ENCODE results near the gene RRP1B.
"Not testable (repeated sequence)": the region's sequence is repeated elsewhere in the genome, so short reads cannot be mapped to it uniquely, and the experiment has no call there.

Gene RRP1B

GRCh38 chr21:43667191-43667904 lies 8.0 kb downstream of the RRP1B start:
- peak; percentile 29 for DNase-seq (ENCODE audit: low spot score)

DNA sequence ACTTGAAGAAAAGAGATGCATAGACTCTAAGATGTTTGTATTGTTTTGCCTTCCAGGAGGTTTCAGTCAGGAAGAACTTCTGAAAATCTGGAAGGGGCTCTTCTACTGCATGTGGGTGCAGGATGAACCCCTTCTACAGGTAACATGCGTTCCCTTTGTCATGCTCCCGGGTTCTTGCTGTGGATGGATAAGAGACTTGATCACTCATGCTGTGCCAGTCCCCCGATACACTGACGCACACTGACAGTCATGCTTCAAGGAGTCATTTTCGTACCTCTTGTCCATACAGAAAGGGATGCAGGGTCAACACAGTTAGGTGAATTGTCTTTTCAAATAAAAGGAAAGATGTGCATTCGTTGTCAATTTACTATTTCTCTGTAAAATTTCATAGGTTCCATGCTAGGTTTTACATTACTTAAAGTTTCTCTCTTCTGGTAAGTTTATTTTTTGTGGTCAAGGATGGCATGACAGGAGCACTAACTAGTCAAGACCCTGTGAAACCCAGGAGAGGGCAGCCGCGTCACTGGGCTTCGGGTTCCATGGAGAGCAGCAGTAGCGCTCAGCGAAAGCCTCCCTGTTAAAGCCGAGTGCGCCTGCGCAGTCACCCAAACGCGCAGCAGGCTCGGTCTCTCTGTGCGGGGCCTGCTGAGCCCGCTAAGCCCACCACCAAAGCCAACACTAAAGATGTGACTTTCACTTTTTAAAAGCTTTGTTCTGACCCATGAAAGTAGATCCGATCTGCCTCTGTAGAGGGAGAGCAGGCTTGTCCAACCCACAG lies 10.7 kb downstream of the RRP1B start:
- DNase-seq (ENCODE audit: low spot score), result no peak

- DNase-seq (ENCODE audit: low spot score), result no peak
Measured at GRCh38 chr21:43675871-43676270, 16.5 kb downstream of the RRP1B start.

DNA sequence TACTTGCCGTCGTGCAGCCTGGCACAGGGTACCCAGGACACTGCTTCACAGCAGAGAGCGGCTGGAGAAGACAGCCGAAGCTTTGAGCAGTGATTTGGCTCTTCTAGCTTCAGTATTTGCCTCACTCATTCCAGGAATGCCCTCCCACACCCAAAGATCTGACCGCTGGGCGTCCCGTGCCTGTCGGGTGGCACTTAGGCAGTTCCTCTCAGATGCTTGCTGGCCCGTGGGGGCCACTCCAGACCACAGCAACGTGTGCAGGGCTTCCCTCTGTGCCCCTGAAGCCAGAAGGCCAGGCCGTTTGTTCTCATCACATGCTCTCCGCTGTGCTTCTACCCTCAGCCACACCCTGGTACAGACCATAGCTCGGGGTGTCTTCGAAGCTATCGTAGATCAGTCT lies 17.0 kb downstream of the RRP1B start:
- no peak for DNase-seq (ENCODE audit: low spot score)

DNA sequence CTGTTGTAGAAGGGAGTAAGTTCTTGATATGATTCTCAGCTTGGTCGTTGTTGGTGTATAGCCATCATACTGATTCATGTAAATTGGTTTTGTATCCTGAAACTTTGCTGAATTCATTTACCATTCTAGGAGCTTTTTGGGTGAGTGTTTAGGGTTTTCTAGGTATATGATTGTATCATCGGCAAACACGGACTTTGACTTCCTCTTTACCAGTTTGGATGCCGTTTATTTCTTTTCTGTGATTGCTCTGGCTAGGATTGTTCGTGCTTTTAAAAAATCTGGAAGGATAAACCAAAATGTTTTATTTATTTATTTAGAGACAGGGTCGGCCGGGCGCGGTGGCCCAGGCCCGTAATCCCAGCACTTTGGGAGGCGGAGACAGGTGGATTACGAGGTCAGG lies 20.6 kb downstream of the RRP1B start:
- no peak for DNase-seq (ENCODE audit: low spot score)

- not testable (repeated sequence) for DNase-seq (ENCODE audit: low spot score)
Measured at GRCh38 chr21:43680421-43680820, 21.1 kb downstream of the RRP1B start.

DNA sequence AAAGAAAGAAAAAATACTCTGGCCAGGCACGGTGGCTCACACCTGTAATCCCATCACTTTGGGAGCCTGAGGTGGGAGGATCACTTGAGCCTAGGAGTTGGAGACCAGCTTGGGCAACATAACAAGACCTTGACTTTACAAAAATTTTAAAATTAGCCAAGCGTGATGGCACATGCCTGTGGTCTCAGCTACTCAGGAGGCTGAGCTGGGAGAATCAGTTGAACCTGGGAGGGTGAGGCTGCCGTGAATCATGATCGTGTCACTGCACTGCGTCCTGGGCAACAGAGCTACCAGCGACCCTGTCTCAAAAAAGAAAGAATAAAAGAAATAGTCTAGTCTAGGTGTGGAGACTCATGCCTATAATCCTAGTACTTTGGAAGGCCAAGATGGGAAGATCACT lies 22.3 kb downstream of the RRP1B start:
- no peak for DNase-seq (ENCODE audit: low spot score)

DNA sequence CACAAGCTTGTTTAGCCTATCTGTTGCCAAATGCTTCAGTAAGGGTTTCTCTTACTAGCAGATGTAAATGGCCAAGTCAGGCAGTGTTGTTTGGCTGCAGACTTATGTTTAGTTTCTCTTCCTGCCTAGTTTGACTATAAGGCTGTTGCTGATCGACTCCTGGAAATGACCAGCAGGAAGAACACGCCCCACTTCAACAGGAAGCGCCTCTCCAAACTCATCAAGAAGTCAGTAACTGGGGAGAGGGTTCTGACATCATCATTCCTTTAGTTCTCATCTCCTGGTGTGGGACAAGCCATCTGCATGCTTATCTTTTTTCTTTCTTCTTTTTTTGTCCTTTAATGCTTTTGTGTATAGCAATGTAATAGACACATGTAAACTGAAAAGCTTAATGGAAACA lies 25.1 kb downstream of the RRP1B start:
- DNase-seq (ENCODE audit: low spot score), result no peak

GRCh38 chr21:43686811-43687565 lies 27.6 kb downstream of the RRP1B start:
- DNase-seq (ENCODE audit: low spot score), result no peak

DNA sequence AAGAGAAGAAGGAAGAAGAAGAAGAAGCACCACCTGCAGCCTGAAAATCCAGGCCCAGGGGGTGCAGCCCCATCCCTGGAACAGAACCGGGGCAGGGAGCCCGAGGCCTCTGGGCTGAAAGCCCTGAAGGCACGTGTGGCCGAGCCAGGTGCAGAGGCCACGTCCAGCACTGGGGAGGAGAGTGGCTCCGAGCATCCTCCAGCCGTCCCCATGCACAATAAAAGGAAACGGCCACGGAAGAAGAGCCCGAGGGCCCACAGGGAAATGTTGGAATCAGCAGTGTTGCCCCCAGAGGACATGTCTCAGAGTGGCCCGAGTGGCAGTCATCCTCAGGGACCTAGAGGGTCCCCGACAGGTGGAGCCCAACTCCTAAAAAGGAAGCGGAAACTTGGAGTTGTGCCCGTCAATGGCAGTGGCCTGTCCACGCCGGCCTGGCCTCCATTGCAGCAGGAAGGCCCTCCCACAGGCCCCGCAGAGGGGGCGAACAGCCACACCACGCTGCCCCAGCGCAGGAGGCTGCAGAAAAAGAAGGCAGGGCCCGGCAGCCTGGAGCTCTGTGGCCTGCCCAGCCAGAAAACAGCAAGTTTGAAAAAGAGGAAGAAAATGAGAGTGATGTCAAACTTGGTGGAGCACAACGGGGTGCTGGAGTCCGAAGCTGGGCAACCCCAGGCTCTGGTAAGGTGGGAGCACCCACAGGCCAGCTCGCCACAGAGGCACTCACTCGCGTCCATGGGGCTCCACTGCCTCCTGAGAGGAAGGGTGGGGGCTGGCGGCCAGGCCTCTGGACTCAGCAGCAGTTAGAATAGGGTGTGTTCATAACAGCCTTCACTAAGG lies 28.4 kb downstream of the RRP1B start:
- no peak for DNase-seq (ENCODE audit: low spot score)

DNA sequence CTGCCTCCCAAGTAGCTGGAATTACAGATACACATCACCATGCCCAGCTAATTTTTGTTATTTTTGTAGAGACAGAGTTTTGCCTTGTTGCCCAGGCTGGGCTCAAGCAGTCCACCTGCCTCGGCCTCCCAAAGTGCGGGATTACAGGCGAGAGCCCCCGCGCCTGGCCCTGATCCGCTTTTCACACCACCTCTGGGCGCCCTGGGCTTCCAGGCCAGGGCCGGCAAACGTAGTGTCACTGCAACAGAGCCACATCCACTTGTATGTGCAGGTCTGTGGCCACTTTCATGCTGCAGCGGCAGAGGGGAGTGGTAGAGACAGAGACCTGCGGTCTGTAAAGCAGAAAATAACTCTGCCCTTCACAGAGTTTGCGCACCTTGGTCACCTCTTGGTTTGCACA lies 29.5 kb downstream of the RRP1B start:
- DNase-seq (ENCODE audit: low spot score), result no peak

GRCh38 chr21:43689556-43690337 lies 30.4 kb downstream of the RRP1B start:
- DNase-seq (ENCODE audit: low spot score), result no peak

DNA sequence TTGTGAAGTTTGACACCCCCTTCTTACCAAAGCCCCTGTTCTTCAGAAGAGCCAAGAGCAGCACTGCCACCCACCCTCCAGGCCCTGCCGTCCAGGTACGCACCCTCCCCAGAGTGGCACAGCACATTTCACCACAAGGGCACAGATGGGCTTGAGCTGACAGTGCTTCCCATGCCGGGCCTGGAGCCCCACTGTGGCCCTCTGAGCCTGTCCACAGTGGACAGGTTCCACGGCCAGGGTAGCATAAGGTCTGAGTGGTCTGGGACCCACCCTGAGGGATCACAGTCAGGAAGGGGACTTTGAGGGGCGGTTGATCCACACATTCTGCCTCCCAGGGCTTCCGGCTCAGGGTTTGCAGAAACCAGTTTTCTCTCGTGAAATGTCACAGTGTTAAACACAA lies 31.0 kb downstream of the RRP1B start:
- no peak for DNase-seq (ENCODE audit: low spot score)

DNA sequence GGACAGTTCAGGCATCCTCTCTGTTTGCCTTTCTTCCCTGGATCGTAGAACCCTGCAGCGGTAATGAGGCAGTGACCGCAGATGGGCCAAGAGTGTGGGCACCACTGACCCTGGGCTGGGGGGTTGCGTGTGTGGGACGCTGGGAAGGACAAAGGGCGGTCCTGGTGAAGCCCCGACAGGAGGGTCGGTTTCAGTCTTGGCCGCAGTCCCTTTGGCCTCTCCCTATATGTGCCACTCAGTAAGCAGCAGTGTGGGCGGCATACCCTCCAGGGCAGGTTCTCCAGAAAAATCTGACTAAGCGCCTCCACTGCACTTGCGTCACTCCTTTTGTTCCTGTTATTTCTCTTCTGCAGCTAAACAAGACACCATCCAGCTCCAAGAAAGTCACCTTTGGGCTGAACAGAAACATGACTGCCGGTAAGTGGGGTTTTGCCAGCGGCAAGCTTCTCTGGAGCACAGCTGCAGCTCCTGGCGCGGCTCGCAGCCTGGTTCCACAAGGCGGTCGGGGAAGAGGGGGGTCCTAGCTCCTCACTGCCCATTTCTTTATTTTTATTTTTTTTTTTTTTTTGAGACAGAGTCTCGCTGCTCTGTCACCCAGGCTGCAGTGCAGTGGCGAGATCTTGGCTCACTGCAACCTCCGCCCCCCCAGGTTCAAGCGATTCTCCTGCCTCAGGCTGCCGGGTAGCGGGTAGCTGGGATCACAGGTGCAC lies 31.9 kb downstream of the RRP1B start:
- no peak for DNase-seq (ENCODE audit: low spot score)

DNA sequence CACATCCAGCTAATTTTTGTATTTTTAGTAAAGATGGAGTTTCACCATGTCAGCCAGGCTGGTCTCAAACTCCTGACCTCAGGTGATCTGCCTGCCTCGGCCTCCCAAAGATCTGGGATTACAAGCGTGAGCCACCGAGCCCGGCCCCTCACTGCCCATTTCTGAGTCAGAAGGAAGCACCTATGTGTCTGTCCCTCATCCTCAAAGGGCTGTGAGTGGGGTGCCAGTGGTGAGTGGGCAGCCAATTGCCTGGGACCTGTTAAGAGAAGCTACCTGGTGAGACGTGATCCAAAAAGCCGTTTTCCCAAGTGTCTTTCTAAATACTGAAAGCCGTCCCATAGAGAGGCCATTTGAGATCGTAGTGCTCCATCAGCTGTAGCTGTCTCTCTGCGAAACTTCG lies 32.4 kb downstream of the RRP1B start:
- no peak for DNase-seq (ENCODE audit: low spot score)

DNA sequence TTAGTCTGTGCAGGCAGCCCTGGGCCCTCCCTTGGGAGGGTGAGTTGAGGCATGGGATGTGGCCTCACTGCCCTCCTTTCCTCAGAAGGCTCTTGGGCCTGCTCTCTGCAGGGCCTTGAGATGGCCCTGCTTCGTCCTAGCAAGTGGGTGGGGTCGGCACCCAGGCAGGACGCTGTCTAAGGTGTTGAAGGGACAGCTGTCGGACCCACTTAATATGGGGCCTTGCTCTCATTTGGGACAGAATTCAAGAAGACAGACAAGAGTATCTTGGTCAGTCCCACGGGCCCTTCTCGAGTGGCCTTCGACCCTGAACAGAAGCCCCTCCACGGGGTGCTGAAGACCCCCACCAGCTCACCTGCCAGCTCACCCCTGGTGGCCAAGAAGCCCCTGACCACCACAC lies 33.6 kb downstream of the RRP1B start:
- no peak for DNase-seq (ENCODE audit: low spot score)

DNA sequence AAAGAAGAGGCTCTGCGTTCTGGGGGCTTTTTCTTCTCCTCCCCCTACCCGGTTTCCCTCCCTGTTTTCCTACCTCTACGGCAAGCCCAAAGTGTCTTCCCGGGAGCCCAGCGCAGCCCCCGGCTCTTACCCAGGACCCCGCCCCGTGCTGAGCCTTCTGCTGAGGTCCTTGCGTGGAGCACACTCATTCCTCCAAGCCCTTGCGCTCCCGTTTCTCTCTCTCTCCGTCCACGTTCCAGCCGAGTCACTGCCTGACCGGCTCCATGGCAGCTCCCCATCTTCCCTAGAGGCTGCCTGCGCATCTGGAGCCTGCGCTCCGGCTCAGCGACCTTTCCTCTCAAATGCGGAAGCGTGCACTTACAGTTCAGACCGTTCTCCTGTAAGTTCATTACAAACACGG lies 34.6 kb downstream of the RRP1B start:
- no peak for DNase-seq (ENCODE audit: low spot score)

GRCh38 chr21:43694437-43695079 lies 35.2 kb downstream of the RRP1B start:
- DNase-seq (ENCODE audit: low spot score), result no peak

DNA sequence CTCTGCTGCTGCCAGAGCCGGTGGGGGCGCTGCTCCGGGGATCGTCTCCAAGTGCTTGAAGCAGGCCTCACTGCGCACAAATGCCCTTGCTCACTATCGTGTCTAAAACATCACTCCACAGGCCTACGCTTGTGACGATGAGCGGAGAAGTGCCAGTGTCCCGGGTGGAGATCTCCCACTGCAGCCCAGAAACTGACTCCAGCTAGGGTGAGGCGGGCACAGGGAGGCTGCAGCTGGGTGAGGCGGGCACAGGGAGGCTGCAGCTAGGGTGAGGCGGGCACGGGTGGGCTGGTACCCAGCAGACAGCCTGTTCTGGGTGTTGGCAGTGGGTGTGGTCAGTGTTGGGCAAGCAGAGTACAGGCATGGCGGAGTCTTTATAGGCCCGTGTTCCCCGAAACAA lies 36.9 kb downstream of the RRP1B start:
- DNase-seq (ENCODE audit: low spot score), result no peak

Measured in AG08395 (cell line).